PFSK-1 (cell line): ENCODE results near the gene ADAM12.

ENCODE experiments used
- FOXP2 ChIP-seq: optimal IDR thresholded peaks from 2 replicates; pipeline ENCODE3; 2011; ENCODE audit warnings: borderline replicate concordance, control low read depth, inconsistent platforms; ENCODE audit not compliant: insufficient read depth; ENCODE audit errors: extremely low read length, extremely low read depth
- POLR2AphosphoS5 ChIP-seq: IDR thresholded peaks from 2 replicates; pipeline ENCODE4 v1.6.1; 2012; ENCODE audit warnings: low read depth, mild to moderate bottlenecking, control low read depth, low read length, moderate library complexity
- REST ChIP-seq, 2 experiments: IDR thresholded peaks; 2 replicates each; pipeline versions ENCODE4 v1.6.1 to v1.8.0; 2011 to 2012; ENCODE audit warnings: low read depth in 2 of 2, low read length in 2 of 2, control low read depth in 1 of 2, inconsistent platforms in 1 of 2, mild to moderate bottlenecking in 1 of 2, moderate library complexity in 1 of 2; ENCODE audit not compliant: insufficient read depth in 1 of 2
- SIN3A ChIP-seq: IDR thresholded peaks from 2 replicates; pipeline ENCODE4 v1.6.1; 2012; ENCODE audit warnings: mild to moderate bottlenecking, low read length, moderate library complexity, borderline replicate concordance; ENCODE audit not compliant: insufficient read depth
- TAF1 ChIP-seq: IDR thresholded peaks from 2 replicates; pipeline ENCODE4 v1.6.1; 2012; ENCODE audit warnings: low read length, control low read depth, borderline replicate concordance; ENCODE audit not compliant: insufficient read depth

ADAM12 gene

DNA sequence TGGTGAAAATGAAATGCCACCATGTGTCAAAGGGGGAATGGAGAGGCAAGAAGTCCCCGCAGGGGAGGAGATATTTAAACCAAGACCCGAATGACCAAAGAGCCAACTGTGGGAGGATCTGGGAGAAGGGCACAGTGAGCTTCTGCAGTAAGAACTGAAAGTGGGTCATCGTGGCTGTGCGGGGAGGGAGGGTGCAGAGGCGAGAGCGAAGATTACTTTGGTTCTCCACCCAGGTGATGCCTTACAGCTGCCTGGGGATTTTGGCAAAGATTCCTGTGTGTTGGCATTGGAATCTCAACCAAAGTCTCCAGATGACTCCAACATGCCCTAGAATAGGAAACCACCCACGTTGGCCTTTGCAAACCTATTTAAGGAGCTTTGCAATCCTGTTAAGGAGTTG lies 44.2 kb upstream of the ADAM12 start:
- TF ChIP-seq TAF1 (no peak), REST (IDR thresholded peaks at IDR 0.05; ENCODE audit: insufficient read depth in 1 of 2, low read depth in 2 of 2, low read length in 2 of 2) (no peak), POLR2AphosphoS5 (no peak), FOXP2 (no peak), SIN3A (no peak)

DNA sequence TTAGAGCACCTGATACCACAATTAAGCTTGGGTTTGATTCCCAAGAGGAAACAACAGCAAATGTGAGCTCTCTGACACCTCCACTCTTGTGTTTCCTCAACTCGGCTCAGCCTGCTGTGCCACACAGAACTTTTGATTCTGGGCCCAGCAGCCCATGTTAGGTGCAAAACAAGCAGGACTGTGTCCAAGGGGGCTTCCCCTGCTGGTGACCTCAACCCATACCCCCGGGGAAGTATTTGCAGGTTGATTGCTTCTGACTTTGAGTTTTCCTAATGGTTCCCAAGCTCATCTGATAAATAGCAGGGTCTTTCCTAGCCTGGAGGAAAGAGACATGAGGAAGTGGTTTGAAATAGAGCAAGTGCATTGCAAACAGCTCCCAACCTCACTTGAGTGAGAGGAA lies 43.5 kb upstream of the ADAM12 start:
- no peak for TF ChIP-seq POLR2AphosphoS5

DNA sequence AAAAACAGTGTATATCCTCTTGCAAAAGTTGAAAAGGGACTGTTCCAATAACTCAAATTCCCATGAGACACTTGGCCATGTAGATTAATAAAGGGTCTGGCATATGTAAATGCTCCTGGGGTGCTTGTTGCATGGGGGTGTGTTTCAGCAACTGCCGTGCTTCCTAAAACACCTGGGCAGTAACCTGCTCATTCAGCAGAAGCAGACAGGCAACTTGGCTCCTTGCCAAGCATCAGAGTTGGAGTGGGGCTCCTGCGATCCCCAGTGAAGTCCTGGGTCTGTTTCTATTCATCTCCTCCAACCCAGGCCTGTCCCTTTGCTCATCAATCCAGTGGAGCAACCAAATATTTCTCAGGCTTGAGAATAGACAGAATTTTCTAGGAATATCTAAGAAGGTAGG lies 42.2 kb upstream of the ADAM12 start:
- no peak for TF ChIP-seq SIN3A
- TF ChIP-seq TAF1 = no peak
- no peak for TF ChIP-seq POLR2AphosphoS5
- TF ChIP-seq REST (IDR thresholded peaks at IDR 0.05; ENCODE audit: insufficient read depth in 1 of 2, low read depth in 2 of 2, low read length in 2 of 2) = no peak
- no peak for TF ChIP-seq FOXP2

DNA sequence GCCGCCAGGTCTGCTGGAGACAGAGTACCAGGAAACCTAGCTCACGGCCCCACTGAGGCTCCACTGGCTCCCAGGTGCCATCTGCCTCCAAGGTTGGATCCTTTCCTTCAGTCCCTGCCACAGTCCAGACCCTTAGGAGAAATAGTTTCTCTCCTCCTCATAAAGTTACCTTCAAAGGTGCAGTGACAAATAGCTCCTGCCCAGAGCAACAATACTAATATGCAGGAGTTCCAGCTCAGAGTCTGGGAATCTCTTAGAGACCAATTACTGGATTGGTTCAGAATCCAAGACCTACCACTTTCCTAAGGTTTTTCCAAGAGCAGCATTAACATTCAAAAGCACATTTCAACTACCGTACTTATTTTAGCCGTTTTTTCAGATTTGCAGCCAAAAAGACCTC lies 41.0 kb upstream of the ADAM12 start:
- TF ChIP-seq SIN3A = no peak
- no peak for TF ChIP-seq TAF1
- no peak for TF ChIP-seq REST (IDR thresholded peaks at IDR 0.05; ENCODE audit: insufficient read depth in 1 of 2, low read depth in 2 of 2, low read length in 2 of 2)
- TF ChIP-seq FOXP2 = no peak
- TF ChIP-seq POLR2AphosphoS5 = no peak

DNA sequence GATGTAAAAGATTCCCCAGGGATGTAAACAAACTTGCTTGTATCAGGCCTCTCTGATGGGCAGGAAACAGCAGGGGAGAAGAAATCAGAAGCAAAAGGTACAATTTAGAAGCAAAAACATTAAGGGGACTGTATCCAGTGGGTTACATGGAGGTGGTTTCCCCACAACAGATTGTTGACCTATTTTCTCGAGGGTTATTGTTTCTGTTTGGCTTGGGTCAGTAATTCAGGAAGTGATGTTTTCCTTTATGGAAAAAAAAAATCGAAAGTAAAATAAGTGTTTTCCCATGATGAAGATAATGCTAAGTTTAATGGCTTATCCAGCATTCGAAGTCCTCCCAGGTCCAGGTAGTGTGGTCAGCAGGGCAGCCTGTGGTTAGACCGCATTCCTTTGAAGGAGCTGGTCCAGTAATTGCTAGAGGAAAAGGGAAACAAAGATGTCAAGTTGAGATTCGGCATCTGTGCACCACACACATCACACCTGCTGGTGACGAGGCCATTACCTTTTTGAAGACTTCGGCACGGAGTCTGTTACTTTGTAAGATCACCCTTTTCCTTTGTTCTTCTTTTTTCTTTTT lies 37.3 kb upstream of the ADAM12 start:
- TF ChIP-seq SIN3A = no peak
- no peak for TF ChIP-seq REST (IDR thresholded peaks at IDR 0.05; ENCODE audit: insufficient read depth in 1 of 2, low read depth in 2 of 2, low read length in 2 of 2)
- TF ChIP-seq FOXP2 = no peak
- TF ChIP-seq TAF1 = no peak
- no peak for TF ChIP-seq POLR2AphosphoS5

DNA sequence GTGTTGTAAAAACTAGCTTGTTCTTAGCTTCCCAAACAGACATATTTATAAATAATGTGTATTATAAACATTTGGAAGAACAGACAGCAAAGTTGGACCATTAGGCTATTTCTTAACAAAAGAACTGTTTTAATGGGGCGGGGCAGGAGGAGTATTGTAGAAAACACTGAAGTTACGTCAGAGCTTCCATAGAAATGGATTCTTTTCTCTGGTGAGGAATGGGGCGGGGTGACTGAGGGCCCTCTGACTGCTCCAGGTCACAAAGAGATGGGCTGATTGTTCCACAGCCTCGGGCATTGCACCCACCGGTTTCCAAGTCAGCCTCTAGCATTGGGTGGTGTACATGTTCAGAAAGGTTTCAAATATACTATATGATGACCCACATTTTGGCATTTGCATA lies 36.8 kb upstream of the ADAM12 start:
- TF ChIP-seq REST (IDR thresholded peaks at IDR 0.05; ENCODE audit: insufficient read depth in 1 of 2, low read depth in 2 of 2, low read length in 2 of 2) (no peak), SIN3A (no peak), POLR2AphosphoS5 (no peak), FOXP2 (no peak), TAF1 (no peak)
